MM.1S (cell line): ENCODE results near the gene CNGB1.

Experiments
- EZH2phosphoT487 ChIP-seq: fragments of 300-600 bp; sonication (generic); IDR thresholded peaks from 2 replicates; pipeline ENCODE4 v1.6.1; 2018; ENCODE audit warnings: antibody characterized with exemption, low read length
- TF ChIP-seq, protein P1 (sequence below): fragments of 300-600 bp; sonication (generic); IDR thresholded peaks from 2 replicates; pipeline ENCODE4 v1.5.1; 2016; ENCODE audit warnings: antibody characterized with exemption, low read length, mixed read lengths

DNA sequence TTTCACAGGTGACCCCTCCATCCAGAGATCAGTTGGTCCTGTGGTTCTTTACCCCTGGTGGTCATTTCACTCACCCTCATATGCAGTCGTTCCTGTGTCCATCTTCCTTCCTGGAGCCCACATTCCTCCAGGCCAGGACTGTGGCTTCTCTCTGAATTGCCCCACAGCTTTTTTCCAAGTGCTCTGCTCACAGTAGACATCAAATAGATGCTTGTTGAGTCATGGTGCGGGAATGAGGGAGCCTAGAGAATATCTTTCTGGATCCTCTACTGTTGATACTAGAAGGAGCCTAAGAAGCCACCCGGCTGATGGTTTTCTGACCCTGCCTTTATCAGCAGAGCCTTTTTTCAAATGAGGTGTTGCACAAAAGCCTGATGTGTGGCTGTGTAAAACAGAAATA, 40.7 kb upstream of the CNGB1 start:
- TF ChIP-seq, protein P1, sequence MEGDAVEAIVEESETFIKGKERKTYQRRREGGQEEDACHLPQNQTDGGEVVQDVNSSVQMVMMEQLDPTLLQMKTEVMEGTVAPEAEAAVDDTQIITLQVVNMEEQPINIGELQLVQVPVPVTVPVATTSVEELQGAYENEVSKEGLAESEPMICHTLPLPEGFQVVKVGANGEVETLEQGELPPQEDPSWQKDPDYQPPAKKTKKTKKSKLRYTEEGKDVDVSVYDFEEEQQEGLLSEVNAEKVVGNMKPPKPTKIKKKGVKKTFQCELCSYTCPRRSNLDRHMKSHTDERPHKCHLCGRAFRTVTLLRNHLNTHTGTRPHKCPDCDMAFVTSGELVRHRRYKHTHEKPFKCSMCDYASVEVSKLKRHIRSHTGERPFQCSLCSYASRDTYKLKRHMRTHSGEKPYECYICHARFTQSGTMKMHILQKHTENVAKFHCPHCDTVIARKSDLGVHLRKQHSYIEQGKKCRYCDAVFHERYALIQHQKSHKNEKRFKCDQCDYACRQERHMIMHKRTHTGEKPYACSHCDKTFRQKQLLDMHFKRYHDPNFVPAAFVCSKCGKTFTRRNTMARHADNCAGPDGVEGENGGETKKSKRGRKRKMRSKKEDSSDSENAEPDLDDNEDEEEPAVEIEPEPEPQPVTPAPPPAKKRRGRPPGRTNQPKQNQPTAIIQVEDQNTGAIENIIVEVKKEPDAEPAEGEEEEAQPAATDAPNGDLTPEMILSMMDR, result no peak
- no peak for TF ChIP-seq EZH2phosphoT487
